GM23248 (cell line): ENCODE results near the gene SLC13A5.

Experiments used
- EZH2 ChIP-seq: fragments of 200-600 bp; sonication (generic); IDR thresholded peaks from 2 replicates; pipeline ENCODE4 v1.6.1; 2018; ENCODE audit warnings: antibody characterized with exemption, mild to moderate bottlenecking; ENCODE audit not compliant: insufficient read depth, poor library complexity, severe bottlenecking
- EZH2phosphoT487 ChIP-seq: fragments of 200-600 bp; sonication (generic); IDR thresholded peaks from 2 replicates; pipeline ENCODE4 v1.6.1; 2018; ENCODE audit warnings: antibody characterized with exemption, moderate library complexity, mild to moderate bottlenecking, low read depth; ENCODE audit not compliant: insufficient read depth

GRCh38 chr17:6636616-6637457, 76.3 kb downstream of the SLC13A5 start:
- TF ChIP-seq EZH2phosphoT487 (no peak), EZH2 (no peak)
